ENCODE results near the gene METTL23.
"Not testable (repeated sequence)": the region's sequence is repeated elsewhere in the genome, so short reads cannot be mapped to it uniquely, and the experiment has no call there.

METTL23 gene

DNA sequence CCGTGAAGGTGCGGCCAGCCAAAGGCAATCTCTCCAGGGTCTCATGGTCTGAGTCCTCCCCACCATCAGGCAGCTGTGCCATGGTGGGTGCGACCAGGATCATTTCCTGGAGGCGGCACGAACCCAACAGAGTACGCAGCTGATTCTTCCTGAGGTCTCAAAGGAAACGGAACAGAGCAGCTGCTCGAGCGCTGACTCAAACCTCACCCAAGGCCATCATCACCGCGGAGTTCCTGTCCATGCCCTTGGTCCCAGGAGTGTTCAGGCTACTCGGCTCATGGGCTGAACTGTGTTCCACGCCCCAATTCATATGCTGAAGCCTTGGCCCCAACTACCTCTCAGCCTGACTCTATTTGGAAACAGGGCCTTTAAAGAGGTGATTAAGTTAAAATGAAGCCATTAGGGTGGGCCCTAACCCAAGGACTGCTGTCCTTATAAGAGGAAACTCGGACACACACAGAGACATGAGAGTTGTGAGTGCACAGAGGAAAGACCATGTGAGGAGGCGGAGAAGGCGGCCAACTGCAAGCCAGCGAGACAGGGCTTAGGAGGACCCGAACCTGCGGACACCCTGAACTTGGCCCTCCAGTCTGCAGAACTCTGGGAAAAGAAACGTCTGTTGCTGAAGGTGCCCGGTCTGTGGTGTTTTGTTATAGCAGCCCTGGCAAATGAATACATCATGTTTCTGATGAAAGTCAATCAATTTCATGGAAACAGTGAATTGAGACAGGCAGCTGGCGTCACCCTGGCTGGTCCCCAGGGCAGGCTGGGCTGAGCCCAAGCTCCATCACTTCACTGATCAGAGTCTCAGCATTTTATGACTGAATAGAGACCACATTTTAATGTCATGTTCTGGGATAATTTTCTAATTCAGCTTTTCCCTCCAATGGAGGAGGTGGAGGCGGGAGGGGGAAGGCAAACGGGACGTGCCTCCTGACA is 29.6 kb upstream of the METTL23 start:
- H4K20me1 ChIP-seq (ENCODE audit: insufficient read depth, low read length), result no peaks in the 10 kb centered on the region

DNA sequence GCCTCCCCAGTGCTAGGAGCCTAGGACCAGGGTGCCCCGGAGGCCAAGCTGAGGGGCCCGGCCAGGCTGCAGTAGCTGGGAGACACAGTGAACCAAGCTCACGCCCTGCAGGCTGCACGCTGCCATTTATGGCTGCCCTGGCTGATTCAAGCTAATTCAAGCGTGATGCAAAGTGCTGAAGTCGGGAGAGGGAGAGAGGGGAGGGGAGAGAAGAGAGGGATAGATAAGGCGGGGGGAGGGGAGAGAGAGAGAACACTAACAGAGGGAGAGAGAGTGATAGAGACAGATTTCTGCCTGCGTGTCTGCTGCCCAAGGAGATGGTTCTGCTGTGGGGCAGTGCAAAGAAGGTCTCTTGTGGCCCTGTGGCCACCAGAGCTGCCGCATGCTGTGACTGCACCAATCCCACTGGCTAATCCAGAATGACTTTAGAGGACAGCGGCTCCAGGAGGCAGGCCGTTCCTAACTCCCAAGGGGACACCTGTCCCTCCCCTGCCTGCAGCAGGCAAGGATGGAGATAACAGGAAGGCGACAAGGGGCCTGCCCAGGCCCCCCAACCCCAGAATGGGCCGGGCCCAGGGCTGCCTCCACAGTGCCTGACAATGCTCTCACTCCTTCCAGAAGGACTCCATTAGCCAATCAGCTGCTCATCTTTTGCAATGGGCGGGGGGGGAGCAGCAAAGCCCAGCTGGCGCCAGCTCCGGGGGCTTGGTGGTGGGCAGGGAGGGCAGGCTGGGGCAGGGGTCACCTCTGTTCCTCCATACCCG is 28.8 kb upstream of the METTL23 start:
- Histone ChIP-seq H3K4me1 (ENCODE audit: insufficient read depth, low read length, severe bottlenecking) (peaks cover 4% of the 10 kb centered on the region), H3K9me2 (ENCODE audit: low read depth, low read length) (no peaks in the 10 kb centered on the region), H3K27ac (ENCODE audit: low read depth, low read length, poor library complexity, severe bottlenecking) (no peak overlapping the region), H3K36me3 (ENCODE audit: insufficient read depth, low read length) (no peaks in the 10 kb centered on the region), H3K79me2 (ENCODE audit: insufficient read depth, low read length) (no peaks in the 10 kb centered on the region), H3K27me3 (ENCODE audit: insufficient read depth, low read length) (peaks cover 3% of the 10 kb centered on the region; the same call in 1 of the 2 replicates), H3K9ac (ENCODE audit: low read length) (no peak overlapping the region), H2AFZ (ENCODE audit: low read length) (no peak overlapping the region), H3K4me2 (ENCODE audit: low read length) (no peak overlapping the region), H3K4me3 (ENCODE audit: low read depth, low read length, poor library complexity, severe bottlenecking) (no peak overlapping the region), H3F3A (ENCODE audit: insufficient read depth, low read length) (no peaks in the 10 kb centered on the region), H3K9me3 (ENCODE audit: low read length) (no peaks in the 10 kb centered on the region), H4K20me1 (ENCODE audit: insufficient read depth, low read length) (no peaks in the 10 kb centered on the region)
- TF ChIP-seq, protein P1, sequence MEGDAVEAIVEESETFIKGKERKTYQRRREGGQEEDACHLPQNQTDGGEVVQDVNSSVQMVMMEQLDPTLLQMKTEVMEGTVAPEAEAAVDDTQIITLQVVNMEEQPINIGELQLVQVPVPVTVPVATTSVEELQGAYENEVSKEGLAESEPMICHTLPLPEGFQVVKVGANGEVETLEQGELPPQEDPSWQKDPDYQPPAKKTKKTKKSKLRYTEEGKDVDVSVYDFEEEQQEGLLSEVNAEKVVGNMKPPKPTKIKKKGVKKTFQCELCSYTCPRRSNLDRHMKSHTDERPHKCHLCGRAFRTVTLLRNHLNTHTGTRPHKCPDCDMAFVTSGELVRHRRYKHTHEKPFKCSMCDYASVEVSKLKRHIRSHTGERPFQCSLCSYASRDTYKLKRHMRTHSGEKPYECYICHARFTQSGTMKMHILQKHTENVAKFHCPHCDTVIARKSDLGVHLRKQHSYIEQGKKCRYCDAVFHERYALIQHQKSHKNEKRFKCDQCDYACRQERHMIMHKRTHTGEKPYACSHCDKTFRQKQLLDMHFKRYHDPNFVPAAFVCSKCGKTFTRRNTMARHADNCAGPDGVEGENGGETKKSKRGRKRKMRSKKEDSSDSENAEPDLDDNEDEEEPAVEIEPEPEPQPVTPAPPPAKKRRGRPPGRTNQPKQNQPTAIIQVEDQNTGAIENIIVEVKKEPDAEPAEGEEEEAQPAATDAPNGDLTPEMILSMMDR (IDR thresholded peaks at IDR 0.05; ENCODE audit: low read length), result no peak
- TF ChIP-seq EZH2 (IDR thresholded peaks at IDR 0.05; ENCODE audit: borderline replicate concordance, low read length), result no peak

More for the DNA sequence above, 29.6 kb upstream of the METTL23 start:
- no peak overlapping the region for H3K4me2 ChIP-seq (ENCODE audit: low read length)
- no peaks in the 10 kb centered on the region for H3F3A ChIP-seq (ENCODE audit: insufficient read depth, low read length)
- H3K27me3 ChIP-seq (ENCODE audit: insufficient read depth, low read length), result peaks cover 3% of the 10 kb centered on the region; the same call in 1 of the 2 replicates
- H3K9ac ChIP-seq (ENCODE audit: low read length), result no peak overlapping the region
- H3K79me2 ChIP-seq (ENCODE audit: insufficient read depth, low read length), result no peaks in the 10 kb centered on the region
- H3K4me3 ChIP-seq (ENCODE audit: low read depth, low read length, poor library complexity, severe bottlenecking), result no peak overlapping the region
- no peaks in the 10 kb centered on the region for H3K9me2 ChIP-seq (ENCODE audit: low read depth, low read length)
- H2AFZ ChIP-seq (ENCODE audit: low read length), result no peak overlapping the region
- H3K36me3 ChIP-seq (ENCODE audit: insufficient read depth, low read length), result no peaks in the 10 kb centered on the region
- TF ChIP-seq, protein P1 (IDR thresholded peaks at IDR 0.05; ENCODE audit: low read length), result no peak
- TF ChIP-seq EZH2 (IDR thresholded peaks at IDR 0.05; ENCODE audit: borderline replicate concordance, low read length), result no peak
- H3K9me3 ChIP-seq (ENCODE audit: low read length), result no peaks in the 10 kb centered on the region
- H3K4me1 ChIP-seq (ENCODE audit: insufficient read depth, low read length, severe bottlenecking), result peaks cover 4% of the 10 kb centered on the region
- H3K27ac ChIP-seq (ENCODE audit: low read depth, low read length, poor library complexity, severe bottlenecking), result no peak overlapping the region

DNA sequence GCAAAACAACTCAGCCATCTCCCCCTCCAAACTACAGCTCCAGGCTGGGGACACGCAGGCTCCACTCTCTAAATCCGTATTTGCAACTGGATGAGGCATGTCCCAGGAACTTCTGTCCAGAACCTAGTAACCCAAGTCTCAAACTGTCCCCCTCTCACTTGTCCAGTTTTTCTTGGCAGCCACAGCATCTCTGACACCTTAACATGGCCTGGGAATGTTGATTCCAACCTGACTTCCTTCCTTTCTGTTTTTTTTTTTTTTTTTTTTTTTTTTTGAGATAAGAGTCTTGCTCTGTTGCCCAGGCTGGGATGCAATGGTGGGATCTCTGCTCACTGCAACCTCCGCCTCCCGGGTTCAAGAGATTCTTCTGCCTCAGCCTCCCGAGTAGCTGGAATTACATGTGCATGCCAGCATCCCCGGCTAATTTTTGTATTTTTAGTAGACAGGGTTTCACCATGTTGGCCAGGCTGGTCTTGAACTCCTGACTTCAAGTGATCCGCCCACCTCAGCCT is 28.1 kb upstream of the METTL23 start:
- not testable (repeated sequence) for H3K79me2 ChIP-seq (ENCODE audit: insufficient read depth, low read length); H4K20me1 ChIP-seq (ENCODE audit: insufficient read depth, low read length); H3K36me3 ChIP-seq (ENCODE audit: insufficient read depth, low read length); H3F3A ChIP-seq (ENCODE audit: insufficient read depth, low read length); H3K27me3 ChIP-seq (ENCODE audit: insufficient read depth, low read length); H3K9ac ChIP-seq (ENCODE audit: low read length); H3K4me1 ChIP-seq (ENCODE audit: insufficient read depth, low read length, severe bottlenecking); H3K9me2 ChIP-seq (ENCODE audit: low read depth, low read length); H3K4me3 ChIP-seq (ENCODE audit: low read depth, low read length, poor library complexity, severe bottlenecking); H3K4me2 ChIP-seq (ENCODE audit: low read length); H3K9me3 ChIP-seq (ENCODE audit: low read length); H3K27ac ChIP-seq (ENCODE audit: low read depth, low read length, poor library complexity, severe bottlenecking); H2AFZ ChIP-seq (ENCODE audit: low read length)
